Right ventricle myocardium superior (tissue), 1 donor: Measurements from ENCODE around the gene FAT1. TPM values are rescaled to one million over a fixed set of nuclear protein-coding genes. Genes with fewer than 3 reads are reported as not detected.
"Not testable (repeated sequence)": the region's sequence is repeated elsewhere in the genome, so short reads cannot be mapped to it uniquely, and the experiment has no call there.

Experiments used
- ATAC-seq: fragments of 200-7000 bp; cut with Tn5 transposase; one replicate; pipeline ENCODE4 v1.9.1; 2020; ENCODE audit warnings: mild to moderate bottlenecking; ENCODE audit not compliant: poor library complexity
- DNase-seq: peaks from one replicate; pipeline ENCODE4 v3.0.0-alpha.2; 2020
- intact Hi-C: fragments of 100-400 bp; cut with DNase I; formaldehyde crosslinking; loops from one replicate; pipeline ENCODE4 v1.11.2; 2022
- total RNA-seq: library from RNA; stranded (reverse); fragmentation: NEBNext Ultra II Directional; extraction: Animal tissue kit (Norgen Biotek cat#: 25700); gene quantifications from one replicate; pipeline ENCODE4 v1.2.1, GENCODE V29; 2021
- donor health status: DM: no; HTN: yes; CAD: no; lungs with severe emphysema.

The FAT1 gene
- total RNA-seq, 1 donor from 2014 or later = 48.0 TPM

GRCh38 chr4:186684889-186685309, 38.8 kb downstream of the FAT1 start:
- intact Hi-C loops = loop anchor here (5.0 kb wide), 1 partner anchor 37 kb away; the partner anchor contains the start of gene FAT1
- no peak for DNase-seq
- ATAC-seq = peak; percentile 55

DNA sequence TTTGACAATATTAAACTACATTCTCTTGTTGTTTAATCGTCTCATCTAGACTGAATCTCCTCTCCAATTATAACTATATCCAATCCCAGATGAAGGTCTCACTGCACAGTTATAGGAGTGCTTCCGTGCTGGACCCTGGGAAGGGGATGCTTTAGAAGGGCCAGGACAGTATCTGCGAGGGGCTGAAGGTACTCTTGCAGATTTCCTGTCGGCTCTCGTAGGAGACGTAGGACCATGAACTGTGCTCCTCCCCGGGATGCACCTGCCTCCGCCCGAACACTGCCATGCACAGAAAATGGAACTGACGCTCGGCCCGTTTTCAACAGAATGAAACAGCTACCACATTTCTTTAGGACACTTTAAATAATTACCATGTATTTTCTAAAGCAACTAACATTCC, 39.4 kb downstream of the FAT1 start:
- ATAC-seq (no peak), DNase-seq (no peak)
- intact Hi-C loops = no loop called here

GRCh38 chr4:186680641-186681040, 43.0 kb downstream of the FAT1 start:
- ATAC-seq (no peak), DNase-seq (no peak)
- intact Hi-C loops = no loop called here

GRCh38 chr4:186676531-186677161, 47.0 kb downstream of the FAT1 start:
- intact Hi-C loops = no loop called here
- no peak for DNase-seq
- peak; percentile 87 for ATAC-seq

- ATAC-seq (peak; percentile 64), DNase-seq (no peak)
- intact Hi-C loops = loop anchor here (5.0 kb wide), 1 partner anchor 58 kb away; no protein-coding TSS in a partner anchor
Observed at GRCh38 chr4:186669735-186670134, 53.9 kb downstream of the FAT1 start.

GRCh38 chr4:186669159-186669731, 54.4 kb downstream of the FAT1 start:
- ATAC-seq (peak; percentile 76), DNase-seq (no peak)
- intact Hi-C loops = no loop called here

- no peak for DNase-seq
- ATAC-seq = no peak
- intact Hi-C loops = no loop called here
Observed at GRCh38 chr4:186666750-186667149, 56.9 kb downstream of the FAT1 start.

- no peak for DNase-seq
- intact Hi-C loops = no loop called here
- ATAC-seq = no peak
Observed at GRCh38 chr4:186666252-186666651, 57.4 kb downstream of the FAT1 start.

DNA sequence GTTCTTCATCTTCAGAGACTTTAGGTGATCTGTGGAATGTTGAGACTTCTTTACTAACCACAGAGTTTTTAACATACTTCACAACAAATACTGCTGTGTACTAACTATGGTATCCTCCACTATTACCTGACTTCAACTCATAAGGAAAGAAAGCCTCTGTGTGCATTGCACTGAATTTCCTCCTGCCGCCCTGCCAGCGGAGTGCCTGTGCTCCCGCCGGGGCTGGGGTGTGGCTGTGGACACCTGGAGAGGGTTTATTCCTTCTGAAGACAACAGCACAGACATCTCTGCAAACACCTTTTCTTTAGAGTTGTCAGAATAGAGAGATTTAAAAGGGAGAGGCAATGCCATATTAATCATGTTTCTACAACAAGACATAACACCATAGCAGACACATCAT, 63.3 kb downstream of the FAT1 start:
- ATAC-seq (no peak), DNase-seq (no peak)
- intact Hi-C loops = no loop called here

GRCh38 chr4:186659935-186660334, 63.7 kb downstream of the FAT1 start:
- ATAC-seq (no peak), DNase-seq (no peak)
- intact Hi-C loops = no loop called here

GRCh38 chr4:186659456-186659855, 64.2 kb downstream of the FAT1 start:
- intact Hi-C loops, ATAC-seq, DNase-seq: not testable (repeated sequence)

GRCh38 chr4:186658657-186659056, 65.0 kb downstream of the FAT1 start:
- intact Hi-C loops = no loop called here
- ATAC-seq (no peak), DNase-seq (no peak)

DNA sequence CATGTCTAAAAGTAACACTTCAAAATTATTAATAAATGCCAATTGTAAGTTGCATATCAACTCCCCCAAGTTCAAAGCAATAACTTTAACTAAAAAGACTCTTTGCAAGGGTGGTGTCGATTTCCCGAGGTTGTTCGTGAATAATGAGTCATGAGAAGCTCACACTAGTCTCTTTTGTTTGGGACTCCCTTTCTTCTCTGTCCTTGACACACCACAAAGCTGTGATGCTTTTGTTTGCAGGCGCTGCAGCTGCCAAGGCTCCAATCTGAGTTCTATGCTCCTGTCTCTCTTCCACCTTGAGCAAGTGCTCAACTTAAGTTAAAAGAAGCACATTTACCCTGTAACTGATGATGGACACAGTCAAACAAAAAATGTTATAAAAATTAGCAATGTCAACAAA, 65.9 kb downstream of the FAT1 start:
- ATAC-seq = no peak
- no peak for DNase-seq
- intact Hi-C loops = no loop called here

DNA sequence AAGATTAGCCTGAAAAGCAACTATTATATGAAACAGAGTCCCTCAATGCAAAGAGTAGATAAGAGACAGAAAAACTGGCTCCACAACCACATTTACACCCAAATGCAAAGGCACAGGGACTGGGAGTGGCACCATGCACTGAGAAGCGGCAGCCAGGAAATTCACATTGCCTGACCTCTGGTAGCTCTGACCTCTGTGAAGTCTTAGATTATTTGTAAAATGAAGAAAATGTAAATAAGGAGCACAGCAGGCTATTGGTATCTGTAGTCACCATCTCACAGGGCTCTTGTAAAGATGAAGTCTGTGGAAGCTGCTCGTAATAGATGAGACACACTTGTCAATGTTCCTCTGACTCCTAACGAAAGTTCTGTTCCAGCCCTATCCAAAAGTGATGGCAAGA, 69.7 kb downstream of the FAT1 start:
- intact Hi-C loops = no loop called here
- DNase-seq = no peak
- no peak for ATAC-seq

DNA sequence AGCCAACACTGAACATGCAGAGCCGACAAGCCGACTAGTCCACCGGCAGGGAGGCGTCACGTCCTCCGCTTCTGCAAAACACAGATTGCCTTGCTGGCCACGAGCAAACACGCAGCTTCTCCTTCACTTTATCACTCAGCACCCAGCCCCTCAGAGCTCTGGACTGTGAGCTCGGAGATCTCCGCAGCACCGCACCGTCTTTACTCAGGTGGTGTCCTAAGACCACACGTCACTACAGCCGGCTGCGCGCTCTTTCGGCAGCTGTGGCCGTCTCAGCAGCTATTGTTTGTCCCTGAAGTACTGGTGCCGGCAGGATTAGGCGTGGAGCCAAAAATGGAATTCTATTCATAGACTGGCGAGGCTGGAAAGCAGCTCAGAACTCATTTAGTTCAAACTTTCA, 72.0 kb downstream of the FAT1 start:
- intact Hi-C loops = no loop called here
- ATAC-seq = peak; percentile 96
- DNase-seq = peak; percentile 71

DNA sequence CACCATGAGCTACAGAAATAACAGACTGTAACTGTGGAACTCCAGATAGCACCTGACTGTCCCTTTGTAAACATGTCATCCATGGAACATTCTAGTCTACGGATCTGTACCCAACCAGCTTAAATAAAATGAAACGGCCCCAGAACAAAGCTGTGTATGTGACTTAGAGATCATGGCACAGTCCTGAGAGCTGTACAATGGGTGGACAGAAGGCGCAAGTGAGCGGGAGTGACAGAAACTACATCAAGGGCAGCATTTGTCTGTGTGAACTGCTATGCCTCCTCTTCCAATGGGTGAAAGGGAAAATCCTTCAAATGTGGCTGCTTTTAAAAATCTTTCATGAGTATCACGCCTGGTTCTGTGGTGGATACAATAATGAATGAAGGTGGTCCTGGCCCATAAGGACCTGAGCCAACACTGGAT, 72.5 kb downstream of the FAT1 start:
- ATAC-seq (peak; percentile 45), DNase-seq (no peak)
- intact Hi-C loops = no loop called here

- no peak for DNase-seq
- intact Hi-C loops = no loop called here
- no peak for ATAC-seq
Observed at GRCh38 chr4:186650401-186651180, 73.1 kb downstream of the FAT1 start.

- intact Hi-C loops = no loop called here
- ATAC-seq (no peak), DNase-seq (no peak)
Observed at GRCh38 chr4:186647821-186648220, 75.8 kb downstream of the FAT1 start.

DNA sequence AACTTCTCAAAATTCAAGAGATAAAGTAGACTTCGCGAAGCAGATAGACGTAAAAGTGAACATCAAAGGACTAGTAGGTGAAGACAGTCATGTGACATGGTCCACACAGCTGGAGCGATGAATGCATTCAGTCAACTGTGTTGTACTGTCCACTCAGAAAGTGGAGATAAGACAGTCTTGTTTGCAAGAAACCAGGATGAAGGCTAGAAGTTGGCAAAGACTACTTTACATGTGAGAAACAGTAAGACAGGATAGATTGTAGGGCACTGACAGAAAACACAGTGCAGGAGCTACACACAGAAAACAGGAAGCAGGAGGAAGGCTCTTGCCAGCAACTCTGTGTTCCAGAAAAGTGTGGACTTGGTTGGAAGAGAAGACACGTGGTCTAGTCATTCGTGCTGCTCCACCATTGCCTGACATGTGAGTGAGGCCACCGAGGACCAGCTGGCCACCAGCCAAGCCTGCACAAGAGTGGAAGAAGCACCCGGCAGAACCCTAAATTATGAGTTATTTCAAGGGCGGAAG, 78.9 kb downstream of the FAT1 start:
- intact Hi-C loops = no loop called here
- peak; percentile 55 for DNase-seq
- peak; percentile 40 for ATAC-seq

GRCh38 chr4:186644311-186644638, 79.4 kb downstream of the FAT1 start:
- ATAC-seq (no peak), DNase-seq (no peak)
- intact Hi-C loops = no loop called here
